ENCODE results near the gene NIPBL. TPM values are rescaled to one million over a fixed set of nuclear protein-coding genes. Genes with fewer than 3 reads are reported as not detected.

NIPBL gene
- total RNA-seq, 1 donor from 2014 or later, result 29.6 TPM

GRCh38 chr5:36957953-36958537, 81.5 kb downstream of the NIPBL start:
- Histone ChIP-seq H3K9me3 (no peaks in the 10 kb centered on the region), H3K36me3 (peaks cover 13 to 22% of the 10 kb centered on the region in 2 donors), H3K4me1 (no peaks in the 10 kb centered on the region), H3K27ac (no peak overlapping the region), H3K27me3 (no peaks in the 10 kb centered on the region), H3K4me3 (no peak overlapping the region)
- TF ChIP-seq, protein P1, sequence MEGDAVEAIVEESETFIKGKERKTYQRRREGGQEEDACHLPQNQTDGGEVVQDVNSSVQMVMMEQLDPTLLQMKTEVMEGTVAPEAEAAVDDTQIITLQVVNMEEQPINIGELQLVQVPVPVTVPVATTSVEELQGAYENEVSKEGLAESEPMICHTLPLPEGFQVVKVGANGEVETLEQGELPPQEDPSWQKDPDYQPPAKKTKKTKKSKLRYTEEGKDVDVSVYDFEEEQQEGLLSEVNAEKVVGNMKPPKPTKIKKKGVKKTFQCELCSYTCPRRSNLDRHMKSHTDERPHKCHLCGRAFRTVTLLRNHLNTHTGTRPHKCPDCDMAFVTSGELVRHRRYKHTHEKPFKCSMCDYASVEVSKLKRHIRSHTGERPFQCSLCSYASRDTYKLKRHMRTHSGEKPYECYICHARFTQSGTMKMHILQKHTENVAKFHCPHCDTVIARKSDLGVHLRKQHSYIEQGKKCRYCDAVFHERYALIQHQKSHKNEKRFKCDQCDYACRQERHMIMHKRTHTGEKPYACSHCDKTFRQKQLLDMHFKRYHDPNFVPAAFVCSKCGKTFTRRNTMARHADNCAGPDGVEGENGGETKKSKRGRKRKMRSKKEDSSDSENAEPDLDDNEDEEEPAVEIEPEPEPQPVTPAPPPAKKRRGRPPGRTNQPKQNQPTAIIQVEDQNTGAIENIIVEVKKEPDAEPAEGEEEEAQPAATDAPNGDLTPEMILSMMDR (IDR thresholded peaks at IDR 0.05), result no peak
- intact Hi-C loops (cut with DNase I), result no loop called here
- no peak for DNase-seq (ENCODE audit: low spot score in 2 of 2)

- no peak for DNase-seq (ENCODE audit: low spot score in 2 of 2)
- H3K9me3 ChIP-seq, result no peaks in the 10 kb centered on the region
- intact Hi-C loops (cut with DNase I), result no loop called here
- H3K27me3 ChIP-seq, result no peaks in the 10 kb centered on the region
- H3K4me1 ChIP-seq, result no peaks in the 10 kb centered on the region
- peaks cover 13 to 28% of the 10 kb centered on the region in 2 donors for H3K36me3 ChIP-seq
- TF ChIP-seq, protein P1 (IDR thresholded peaks at IDR 0.05), result no peak
- no peak overlapping the region for H3K27ac ChIP-seq
- no peak overlapping the region for H3K4me3 ChIP-seq
Measured at GRCh38 chr5:36958612-36959011, 82.0 kb downstream of the NIPBL start.

DNA sequence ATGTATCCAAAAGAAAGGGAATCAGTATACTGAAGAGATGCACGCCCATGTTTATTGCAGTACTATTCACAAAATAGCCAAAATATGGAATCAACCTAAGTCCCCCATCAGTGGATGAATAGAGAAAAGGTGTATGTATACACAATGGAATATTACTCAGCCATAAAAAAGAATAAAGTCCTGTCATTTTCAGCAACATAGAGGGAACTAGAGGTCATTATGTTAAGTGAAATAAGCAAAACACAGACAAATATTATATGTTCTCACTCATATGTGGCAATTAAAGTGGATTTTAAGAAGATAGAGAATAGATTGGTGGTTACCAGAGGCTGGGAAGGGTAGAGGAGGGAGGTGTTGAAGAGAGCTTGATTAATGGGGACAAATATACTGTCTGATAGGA, 88.6 kb downstream of the NIPBL start:
- peaks cover 12 to 37% of the 10 kb centered on the region in 2 donors for H3K36me3 ChIP-seq
- H3K27ac ChIP-seq, result no peak overlapping the region
- no peaks in the 10 kb centered on the region for H3K9me3 ChIP-seq
- H3K27me3 ChIP-seq, result no peaks in the 10 kb centered on the region
- H3K4me3 ChIP-seq, result no peak overlapping the region
- H3K4me1 ChIP-seq, result no peaks in the 10 kb centered on the region
- intact Hi-C loops (cut with DNase I), result no loop called here
- no peak for DNase-seq (ENCODE audit: low spot score in 2 of 2)
- TF ChIP-seq, protein P1 (IDR thresholded peaks at IDR 0.05), result no peak

DNA sequence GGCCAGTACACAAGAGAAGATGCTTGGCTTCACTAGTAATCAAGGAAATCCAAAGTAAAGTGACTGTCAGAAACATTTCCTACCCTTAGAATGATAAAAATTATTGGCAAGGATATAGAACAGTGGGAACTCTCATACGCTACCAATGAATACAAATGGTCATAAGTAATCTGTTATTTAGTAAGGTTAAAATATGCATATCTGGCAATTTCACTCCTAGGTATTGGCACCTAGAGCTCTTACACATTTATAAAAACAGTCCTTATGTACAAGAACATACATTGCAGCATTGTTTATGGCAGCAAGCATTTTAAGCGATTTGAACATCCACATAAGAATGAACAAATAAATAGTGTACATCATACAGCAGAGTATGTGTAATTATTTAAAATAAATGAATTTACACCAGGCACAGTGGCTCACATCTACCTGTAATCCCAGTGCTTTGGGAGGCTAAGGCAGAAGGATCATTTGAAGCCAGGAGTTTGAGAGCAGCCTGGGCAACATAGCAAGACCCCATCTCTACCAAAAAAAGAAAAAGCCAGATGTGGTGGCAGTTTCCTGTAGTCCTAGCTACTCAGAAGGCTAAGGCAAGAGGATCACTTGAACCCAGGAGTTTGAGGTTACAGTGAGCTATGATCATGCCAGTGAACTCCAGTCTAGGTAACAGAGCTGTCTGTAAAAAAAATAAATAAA, 93.3 kb downstream of the NIPBL start:
- no peaks in the 10 kb centered on the region for H3K9me3 ChIP-seq
- no peak overlapping the region for H3K4me3 ChIP-seq
- H3K27ac ChIP-seq, result no peak overlapping the region
- no peak for DNase-seq (ENCODE audit: low spot score in 2 of 2)
- no peaks in the 10 kb centered on the region for H3K27me3 ChIP-seq
- H3K4me1 ChIP-seq, result no peaks in the 10 kb centered on the region
- H3K36me3 ChIP-seq, result peaks cover 9 to 39% of the 10 kb centered on the region in 2 donors
- intact Hi-C loops (cut with DNase I), result no loop called here
- TF ChIP-seq, protein P1 (IDR thresholded peaks at IDR 0.05), result no peak

GRCh38 chr5:36978196-36978595, 101.6 kb downstream of the NIPBL start:
- intact Hi-C loops (cut with DNase I), result no loop called here
- TF ChIP-seq, protein P1 (IDR thresholded peaks at IDR 0.05), result no peak
- peaks cover 7 to 42% of the 10 kb centered on the region in 2 donors for H3K36me3 ChIP-seq

More at GRCh38 chr5:36978196-36978595, 101.6 kb downstream of the NIPBL start:
- H3K4me3 ChIP-seq, result no peak overlapping the region
- no peaks in the 10 kb centered on the region for H3K4me1 ChIP-seq
- DNase-seq (ENCODE audit: low spot score in 2 of 2), result no peak
- no peaks in the 10 kb centered on the region for H3K27me3 ChIP-seq
- H3K9me3 ChIP-seq, result peaks cover 0 to 8% of the 10 kb centered on the region in 2 donors
- H3K27ac ChIP-seq, result no peak overlapping the region

Measured in ascending aorta (tissue), 2 donors.